ENCODE measurements around the gene XYLT1. TPM values are rescaled to one million over a fixed set of nuclear protein-coding genes. Genes with fewer than 3 reads are reported as not detected.
A peak's percentile ranks its signal among the peaks of the same experiment; 100 is the strongest.

The XYLT1 gene, protein sequence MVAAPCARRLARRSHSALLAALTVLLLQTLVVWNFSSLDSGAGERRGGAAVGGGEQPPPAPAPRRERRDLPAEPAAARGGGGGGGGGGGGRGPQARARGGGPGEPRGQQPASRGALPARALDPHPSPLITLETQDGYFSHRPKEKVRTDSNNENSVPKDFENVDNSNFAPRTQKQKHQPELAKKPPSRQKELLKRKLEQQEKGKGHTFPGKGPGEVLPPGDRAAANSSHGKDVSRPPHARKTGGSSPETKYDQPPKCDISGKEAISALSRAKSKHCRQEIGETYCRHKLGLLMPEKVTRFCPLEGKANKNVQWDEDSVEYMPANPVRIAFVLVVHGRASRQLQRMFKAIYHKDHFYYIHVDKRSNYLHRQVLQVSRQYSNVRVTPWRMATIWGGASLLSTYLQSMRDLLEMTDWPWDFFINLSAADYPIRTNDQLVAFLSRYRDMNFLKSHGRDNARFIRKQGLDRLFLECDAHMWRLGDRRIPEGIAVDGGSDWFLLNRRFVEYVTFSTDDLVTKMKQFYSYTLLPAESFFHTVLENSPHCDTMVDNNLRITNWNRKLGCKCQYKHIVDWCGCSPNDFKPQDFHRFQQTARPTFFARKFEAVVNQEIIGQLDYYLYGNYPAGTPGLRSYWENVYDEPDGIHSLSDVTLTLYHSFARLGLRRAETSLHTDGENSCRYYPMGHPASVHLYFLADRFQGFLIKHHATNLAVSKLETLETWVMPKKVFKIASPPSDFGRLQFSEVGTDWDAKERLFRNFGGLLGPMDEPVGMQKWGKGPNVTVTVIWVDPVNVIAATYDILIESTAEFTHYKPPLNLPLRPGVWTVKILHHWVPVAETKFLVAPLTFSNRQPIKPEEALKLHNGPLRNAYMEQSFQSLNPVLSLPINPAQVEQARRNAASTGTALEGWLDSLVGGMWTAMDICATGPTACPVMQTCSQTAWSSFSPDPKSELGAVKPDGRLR
- total RNA-seq: 10 to 100 TPM in 3 of 4 donors, 1 to 10 TPM in 1; 5.6 to 14.9 (median 10.8) TPM

DNA sequence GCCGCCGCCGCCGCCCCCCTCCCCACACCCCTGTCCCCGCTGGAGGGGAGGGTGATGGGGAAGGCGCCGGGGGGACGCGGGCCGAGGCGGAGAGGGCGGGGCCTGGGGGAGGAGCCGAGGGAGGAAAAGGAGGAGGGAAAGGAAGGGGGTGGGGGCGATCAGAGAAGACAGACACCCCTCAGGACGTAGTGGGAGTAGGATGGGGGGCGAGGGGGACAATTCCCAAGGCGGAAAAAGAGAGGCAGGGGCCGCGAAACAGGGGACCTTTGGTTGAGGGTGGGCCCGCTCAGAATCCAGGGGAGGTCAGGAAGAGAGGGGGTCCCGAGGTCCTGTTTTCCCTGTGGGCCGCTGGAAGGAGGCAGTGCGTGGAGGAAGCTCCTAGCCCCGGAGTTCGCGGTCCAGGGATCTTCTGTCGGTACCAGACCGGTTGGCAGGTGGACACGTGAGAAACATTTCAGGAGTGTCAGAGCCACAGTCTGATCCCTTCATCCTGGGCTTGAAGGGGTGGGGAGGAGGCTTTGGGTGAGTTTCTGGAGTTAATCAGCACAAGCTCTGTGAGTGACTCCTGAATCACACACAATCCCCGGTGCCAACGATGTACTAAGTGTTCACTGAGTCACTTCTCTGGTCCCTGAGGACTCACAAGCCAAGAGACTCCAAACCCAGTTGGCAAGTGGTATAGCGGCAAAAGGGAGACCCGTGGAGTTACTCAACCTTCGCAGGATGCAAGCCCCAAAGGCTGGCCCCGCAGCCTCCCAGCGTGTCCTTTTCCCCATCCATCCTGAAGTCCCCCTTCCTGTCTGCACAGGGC lies at the start of gene XYLT1:
TSS of gene XYLT1 (minus strand) at position 53 of the 811 bp plus-strand sequence. CDS start 164 bp downstream, outside the sequence.
- H3K4me3 ChIP-seq (replicated peaks in 1 of 3): peak within 1 kb of the TSS; percentile 32 to 56 (median 42)
- H3K36me3 ChIP-seq: no peaks in the 10 kb centered on the region
- no peaks in the 10 kb centered on the region for H3K9me3 ChIP-seq
- peak; percentile 58 to 63 for DNase-seq
- TF ChIP-seq POLR2A (IDR thresholded peaks at IDR 0.05) (no peak), CTCF (IDR thresholded peaks at IDR 0.05) (peak in 1 of 6 experiments; percentile 1)
- intact Hi-C loops (cut with DNase I): no loop called here
- peak within 1 kb of the TSS; percentile 85 to 91 (median 87) for H3K27ac ChIP-seq
- 11% methylated on average over 31 of the region's 36 CpGs for WGBS, 2 donors
- no peaks in the 10 kb centered on the region for H3K27me3 ChIP-seq
- peaks cover 12 to 23% of the 10 kb centered on the region in 2 donors for H3K4me1 ChIP-seq

DNA sequence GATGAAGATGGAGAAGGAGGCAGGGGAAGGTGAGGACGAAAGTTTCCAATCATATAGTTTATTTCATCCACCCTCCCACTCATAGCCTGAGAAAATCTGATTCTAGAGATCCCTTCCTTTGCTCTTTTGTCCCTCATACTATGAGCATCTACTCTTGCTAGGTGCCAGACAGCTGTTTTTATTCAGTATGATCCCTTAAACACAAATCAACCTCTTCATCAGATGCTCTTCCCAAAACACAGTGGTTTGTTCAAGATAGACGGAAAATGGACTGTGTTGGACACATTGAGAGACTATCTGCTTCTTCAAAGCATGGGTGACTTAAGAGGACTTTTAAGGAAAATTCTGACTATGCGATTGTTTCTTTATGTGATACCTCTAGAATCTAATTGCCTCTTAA lies 49.4 kb upstream of the XYLT1 start:
- intact Hi-C loops (cut with DNase I): no loop called here
- no peak for TF ChIP-seq POLR2A (IDR thresholded peaks at IDR 0.05)
- TF ChIP-seq CTCF (IDR thresholded peaks at IDR 0.05): no peak
- Histone ChIP-seq H3K4me3 (replicated peaks in 1 of 3) (no peak overlapping the region), H3K27ac (no peak overlapping the region), H3K9me3 (no peaks in the 10 kb centered on the region), H3K27me3 (no peaks in the 10 kb centered on the region), H3K36me3 (no peaks in the 10 kb centered on the region), H3K4me1 (peaks cover 0 to 8% of the 10 kb centered on the region in 2 donors)
- 85 to 88% methylated on average over 3 of the region's 3 CpGs for WGBS, 2 donors
- DNase-seq: no peak

GRCh38 chr16:17519101-17519955 lies 48.6 kb upstream of the XYLT1 start:
- intact Hi-C loops (cut with DNase I): no loop called here
- Histone ChIP-seq H3K4me3 (replicated peaks in 1 of 3) (no peak overlapping the region), H3K9me3 (no peaks in the 10 kb centered on the region), H3K4me1 (peaks cover 0 to 8% of the 10 kb centered on the region in 2 donors), H3K27ac (no peak overlapping the region), H3K27me3 (no peaks in the 10 kb centered on the region), H3K36me3 (no peaks in the 10 kb centered on the region)
- WGBS, 2 donors: 80 to 89% methylated on average over 9 of the region's 9 CpGs
- DNase-seq: no peak
- TF ChIP-seq CTCF (IDR thresholded peaks at IDR 0.05) (no peak), POLR2A (IDR thresholded peaks at IDR 0.05) (no peak)

GRCh38 chr16:17518441-17518840 lies 47.7 kb upstream of the XYLT1 start:
- Histone ChIP-seq H3K27me3 (no peaks in the 10 kb centered on the region), H3K36me3 (no peaks in the 10 kb centered on the region), H3K27ac (no peak overlapping the region), H3K4me3 (replicated peaks in 1 of 3) (no peak overlapping the region), H3K9me3 (no peaks in the 10 kb centered on the region), H3K4me1 (peaks cover 0 to 8% of the 10 kb centered on the region in 2 donors)
- TF ChIP-seq CTCF (IDR thresholded peaks at IDR 0.05): no peak
- TF ChIP-seq POLR2A (IDR thresholded peaks at IDR 0.05): no peak
- WGBS, 2 donors: 86 to 89% methylated on average over 3 of the region's 3 CpGs
- DNase-seq: no peak
- intact Hi-C loops (cut with DNase I): no loop called here

Data from thyroid gland (tissue), 4 donors.